Liver (tissue), 9 donors: ENCODE data around the gene TMEM220. TPM values are rescaled to one million over a fixed set of nuclear protein-coding genes. Genes with fewer than 3 reads are reported as not detected.
"Not testable (repeated sequence)": the region's sequence is repeated elsewhere in the genome, so short reads cannot be mapped to it uniquely, and the experiment has no call there.

Experiments used
- DNase-seq: peaks from one replicate; pipeline ENCODE4 v3.0.0-alpha.2; 2017; ENCODE audit warnings: low spot score
- H3K27ac ChIP-seq, 2 donors: one replicate each; pipeline ENCODE4 v1.7.0; 2013; ENCODE audit warnings: inconsistent platforms in 2 of 2, low read length in 2 of 2, control low read depth in 1 of 2, low read depth in 1 of 2, mild to moderate bottlenecking in 1 of 2
- H3K27me3 ChIP-seq, 4 donors: one replicate each; pipeline versions ENCODE4 v1.6.1 to v1.7.0; 2013; ENCODE audit warnings: low read length in 3 of 4, inconsistent platforms in 1 of 4, mild to moderate bottlenecking in 1 of 4, moderate library complexity in 1 of 4; ENCODE audit not compliant: control insufficient read depth in 4 of 4, insufficient read depth in 4 of 4
- H3K36me3 ChIP-seq, 4 donors: one replicate each; pipeline versions ENCODE4 v1.6.1 to v1.7.0; 2013; ENCODE audit warnings: low read length in 3 of 4, mild to moderate bottlenecking in 3 of 4, low read depth in 1 of 4, moderate library complexity in 1 of 4; ENCODE audit not compliant: control insufficient read depth in 4 of 4, insufficient read depth in 3 of 4
- H3K4me1 ChIP-seq, 4 donors: one replicate each; pipeline versions ENCODE4 v1.6.1 to v1.7.0; 2013; ENCODE audit warnings: low read length in 3 of 4, mild to moderate bottlenecking in 3 of 4, moderate library complexity in 1 of 4; ENCODE audit not compliant: control insufficient read depth in 4 of 4, insufficient read depth in 4 of 4
- H3K4me3 ChIP-seq, 3 donors: one replicate each; pipeline versions ENCODE4 v1.6.1 to v1.7.0; 2013; ENCODE audit warnings: low read length in 3 of 3, control low read depth in 1 of 3, low read depth in 1 of 3, mild to moderate bottlenecking in 1 of 3
- H3K9ac ChIP-seq, 2 donors: one replicate each; pipeline ENCODE4 v1.7.0; 2013; ENCODE audit warnings: low read length in 2 of 2, mild to moderate bottlenecking in 2 of 2, moderate library complexity in 2 of 2, control low read depth in 1 of 2, low read depth in 1 of 2
- H3K9me3 ChIP-seq, 4 donors: one replicate each; pipeline versions ENCODE4 v1.6.1 to v1.7.0; 2013; ENCODE audit warnings: low read length in 3 of 4; ENCODE audit not compliant: control insufficient read depth in 4 of 4
- CTCF ChIP-seq: fragments of 150-350 bp; IDR thresholded peaks from 2 replicates; pipeline ENCODE4 v1.5.1; 2017; ENCODE audit warnings: improper control_type of control experiment, low read depth, low read length; ENCODE audit not compliant: missing input control
- EGR1 ChIP-seq, 2 donors: IDR thresholded peaks; 2 replicates each; pipeline ENCODE4 v1.6.1; 2016 to 2018; ENCODE audit warnings: antibody characterized with exemption in 2 of 2, low read depth in 2 of 2
- FOXA1 ChIP-seq: IDR thresholded peaks from 2 replicates; pipeline ENCODE4 v1.6.1; 2016; ENCODE audit warnings: antibody characterized with exemption
- FOXA2 ChIP-seq: IDR thresholded peaks from 2 replicates; pipeline ENCODE4 v1.6.1; 2016; ENCODE audit warnings: antibody characterized with exemption
- HNF4A ChIP-seq, 2 donors: conservative IDR thresholded peaks; 2 replicates each; pipeline ENCODE4 v1.6.1; 2016; ENCODE audit warnings: antibody characterized with exemption in 2 of 2, mild to moderate bottlenecking in 2 of 2
- HNF4G ChIP-seq: IDR thresholded peaks from 2 replicates; pipeline ENCODE4 v1.6.1; 2016; ENCODE audit warnings: antibody characterized with exemption
- JUND ChIP-seq, 2 donors: IDR thresholded peaks; 2 replicates each; pipeline ENCODE4 v1.6.1; 2016; ENCODE audit warnings: antibody characterized with exemption in 2 of 2
- MAX ChIP-seq: IDR thresholded peaks from 2 replicates; pipeline ENCODE4 v1.6.1; 2016; ENCODE audit warnings: antibody characterized with exemption
- NR2F2 ChIP-seq: IDR thresholded peaks from 2 replicates; pipeline ENCODE4 v1.6.1; 2016; ENCODE audit warnings: antibody characterized with exemption
- RAD21 ChIP-seq, 2 donors: IDR thresholded peaks; 2 replicates each; pipeline ENCODE4 v1.6.1; 2016; ENCODE audit warnings: antibody characterized with exemption in 2 of 2, mild to moderate bottlenecking in 2 of 2
- REST ChIP-seq: IDR thresholded peaks from 2 replicates; pipeline ENCODE4 v1.6.1; 2016; ENCODE audit warnings: antibody characterized with exemption, mild to moderate bottlenecking
- RXRA ChIP-seq, 2 donors: IDR thresholded peaks; 2 replicates each; pipeline ENCODE4 v1.6.1; 2017 to 2018; ENCODE audit warnings: antibody characterized with exemption in 2 of 2, mild to moderate bottlenecking in 1 of 2
- SP1 ChIP-seq: IDR thresholded peaks from 2 replicates; pipeline ENCODE4 v1.6.1; 2018; ENCODE audit warnings: antibody characterized with exemption, mild to moderate bottlenecking
- YY1 ChIP-seq: IDR thresholded peaks from 2 replicates; pipeline ENCODE4 v1.6.1; 2016; ENCODE audit warnings: antibody characterized with exemption, mild to moderate bottlenecking
- WGBS: extraction: QIAGEN DNeasy Blood & Tissue Kit; methylation state at CpG from one replicate; pipeline ENCODE4 v1.1.7; 2013; 5-methylcytosine and 5-hydroxymethylcytosine counted together
- polyA plus RNA-seq, 2 donors: library from polyadenylated mRNA; stranded (reverse) in 1 of 2; unstranded in 1 of 2; fragments of 200-250 nt in 1 of 2; fragments of >200 nt in 1 of 2; fragmentation: Nextera tagmentation in 1 of 2; extraction: Ambion mirVana in 1 of 2; gene quantifications; one replicate each; pipeline versions ENCODE4 v1.2.1 to v1.2.3, GENCODE V29; 2013 to 2015
- total RNA-seq, 2 donors: library from RNA; depleted of rRNA; stranded (reverse); fragments of >200 nt; gene quantifications; one replicate each; pipeline ENCODE4 v1.2.3, GENCODE V29; 2014
- donor health status: healthy.
- donor health status: healthy.
- donor health status: healthy.
- donor health status: healthy.
- donor health status: healthy.

Gene TMEM220
- total and polyA plus RNA-seq, 4 donors = 19.6 to 126 (median 28.8) TPM

GRCh38 chr17:10695875-10696407, 33.9 kb downstream of the TMEM220 start:
- not testable (repeated sequence) for H3K9me3 ChIP-seq, DNase-seq, H3K27me3 ChIP-seq, H3K27ac ChIP-seq, H3K9ac ChIP-seq
- peaks cover 7 to 16% (median 12%) of the 10 kb centered on the region in 4 donors for H3K4me1 ChIP-seq
- peaks cover 4 to 34% (median 22%) of the 10 kb centered on the region in 4 donors for H3K36me3 ChIP-seq
- peak overlapping the region in 2 of 3 donors; percentile 81 to 87 for H3K4me3 ChIP-seq
- 86% methylated on average over 17 of the region's 17 CpGs for WGBS

GRCh38 chr17:10687499-10687898, 42.3 kb downstream of the TMEM220 start:
- Histone ChIP-seq H3K4me3 (no peak overlapping the region), H3K9me3 (no peaks in the 10 kb centered on the region), H3K36me3 (peaks cover 8 to 62% (median 42%) of the 10 kb centered on the region in 4 donors), H3K27me3 (no peaks in the 10 kb centered on the region), H3K27ac (no peak overlapping the region), H3K9ac (no peak overlapping the region), H3K4me1 (peaks cover 0 to 4% (median 2%) of the 10 kb centered on the region in 4 donors)
- DNase-seq = no peak
- WGBS = 96% methylated on average over 2 of the region's 2 CpGs
- TF ChIP-seq HNF4A (conservative IDR thresholded peaks at IDR 0.05) = no peak
- TF ChIP-seq RXRA (IDR thresholded peaks at IDR 0.05) = no peak
- no peak for TF ChIP-seq REST
- TF ChIP-seq NR2F2 = no peak
- TF ChIP-seq HNF4G = no peak
- no peak for TF ChIP-seq SP1
- no peak for TF ChIP-seq MAX
- no peak for TF ChIP-seq YY1
- TF ChIP-seq EGR1 (IDR thresholded peaks at IDR 0.05; ENCODE audit: low read depth in 2 of 2) = no peak
- no peak for TF ChIP-seq RAD21 (IDR thresholded peaks at IDR 0.05)
- TF ChIP-seq FOXA2 = no peak
- no peak for TF ChIP-seq CTCF
- no peak for TF ChIP-seq JUND (IDR thresholded peaks at IDR 0.05)
- no peak for TF ChIP-seq FOXA1

- Histone ChIP-seq H3K9ac (no peak overlapping the region), H3K4me3 (no peak overlapping the region), H3K27me3 (no peaks in the 10 kb centered on the region), H3K36me3 (peaks cover 17 to 55% (median 43%) of the 10 kb centered on the region in 4 donors), H3K27ac (no peak overlapping the region), H3K4me1 (peaks cover 0 to 4% (median 2%) of the 10 kb centered on the region in 4 donors), H3K9me3 (no peaks in the 10 kb centered on the region)
- 43% methylated on average over 2 of the region's 2 CpGs for WGBS
- DNase-seq = no peak
- TF ChIP-seq RAD21 (IDR thresholded peaks at IDR 0.05) (peak in 1 of 2 donors; percentile 48), CTCF (peak; percentile 22), HNF4A (conservative IDR thresholded peaks at IDR 0.05) (no peak)
Observed at GRCh38 chr17:10683853-10684252, 46.0 kb downstream of the TMEM220 start.
